Spleen (tissue), 7 donors: ENCODE measurements around the gene TMEM175.

Experiments
- POLR2A ChIP-seq, 3 donors: fragments of 450-650 bp; IDR thresholded peaks; one replicate each; pipeline ENCODE4 v1.5.1; 2017; ENCODE audit warnings: antibody characterized with exemption in 3 of 3, mild to moderate bottlenecking in 1 of 3
- POLR2AphosphoS5 ChIP-seq, 3 donors: sonication (generic); formaldehyde crosslinking; IDR thresholded peaks; one replicate each; pipeline ENCODE4 v1.5.1; 2017; ENCODE audit warnings: antibody characterized with exemption in 3 of 3
- TF ChIP-seq, protein P1 (sequence below), 11 experiments: fragments of 200-600 bp in 7 of 11; fragments of 450-650 bp in 4 of 11; sonication (generic) in 4 of 11; IDR thresholded peaks in 8 of 11; conservative IDR thresholded peaks in 3 of 11; 1 replicate in 7 of 11; 2 replicates in 4 of 11; pipeline versions ENCODE4 v1.4.0 to v1.8.0; 2016 to 2021; ENCODE audit warnings: antibody characterized with exemption in 11 of 11, inconsistent platforms in 4 of 11, mild to moderate bottlenecking in 1 of 11
- donor health status: DM: no; HTN: no; CAD: no; lungs with moderate emphysema.
- donor health status: DM: no; HTN: no; CAD: no.
- donor health status: DM: no; HTN: no; CAD: no.

GRCh38 chr4:911871-912490 lies 20.3 kb upstream of the TMEM175 start:
- TF ChIP-seq, protein P1, sequence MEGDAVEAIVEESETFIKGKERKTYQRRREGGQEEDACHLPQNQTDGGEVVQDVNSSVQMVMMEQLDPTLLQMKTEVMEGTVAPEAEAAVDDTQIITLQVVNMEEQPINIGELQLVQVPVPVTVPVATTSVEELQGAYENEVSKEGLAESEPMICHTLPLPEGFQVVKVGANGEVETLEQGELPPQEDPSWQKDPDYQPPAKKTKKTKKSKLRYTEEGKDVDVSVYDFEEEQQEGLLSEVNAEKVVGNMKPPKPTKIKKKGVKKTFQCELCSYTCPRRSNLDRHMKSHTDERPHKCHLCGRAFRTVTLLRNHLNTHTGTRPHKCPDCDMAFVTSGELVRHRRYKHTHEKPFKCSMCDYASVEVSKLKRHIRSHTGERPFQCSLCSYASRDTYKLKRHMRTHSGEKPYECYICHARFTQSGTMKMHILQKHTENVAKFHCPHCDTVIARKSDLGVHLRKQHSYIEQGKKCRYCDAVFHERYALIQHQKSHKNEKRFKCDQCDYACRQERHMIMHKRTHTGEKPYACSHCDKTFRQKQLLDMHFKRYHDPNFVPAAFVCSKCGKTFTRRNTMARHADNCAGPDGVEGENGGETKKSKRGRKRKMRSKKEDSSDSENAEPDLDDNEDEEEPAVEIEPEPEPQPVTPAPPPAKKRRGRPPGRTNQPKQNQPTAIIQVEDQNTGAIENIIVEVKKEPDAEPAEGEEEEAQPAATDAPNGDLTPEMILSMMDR (IDR thresholded peaks at IDR 0.05 in 8 of 11, conservative IDR thresholded peaks at IDR 0.05 in 3 of 11) = no peak
- TF ChIP-seq POLR2AphosphoS5 (IDR thresholded peaks at IDR 0.05) (peak in 1 of 3 donors; percentile 28), POLR2A (IDR thresholded peaks at IDR 0.05) (no peak)
